ENCODE results near the gene ARHGAP30. TPM values are rescaled to one million over a fixed set of nuclear protein-coding genes. Genes with fewer than 3 reads are reported as not detected.
A peak's percentile ranks its signal among the peaks of the same experiment; 100 is the strongest.

Gene ARHGAP30
- total and polyA plus RNA-seq, 2 experiments from 2014 or later, result 0.21 TPM; not detected in 1

DNA sequence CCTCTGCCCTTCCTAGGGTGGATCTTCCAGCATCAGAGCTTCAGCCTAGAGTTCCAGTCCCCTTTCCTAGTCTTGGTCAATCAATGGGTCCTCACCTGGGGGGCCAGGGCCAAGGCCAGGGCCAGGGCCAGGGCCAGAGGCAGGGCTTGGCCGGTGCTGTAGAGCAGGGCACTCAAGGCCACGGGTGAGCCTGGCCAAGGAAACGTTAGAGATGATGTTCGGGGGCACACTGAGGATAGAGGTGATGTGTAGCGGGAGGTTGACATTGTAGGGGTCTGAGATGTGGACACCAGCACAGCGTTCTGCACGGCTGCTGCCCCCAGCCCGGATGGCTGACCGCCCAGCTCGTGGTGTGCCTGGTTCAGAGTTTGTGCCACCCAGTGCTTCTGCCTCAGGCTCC, 18.5 kb downstream of the ARHGAP30 start:
- TF ChIP-seq EZH2phosphoT487 (IDR thresholded peaks at IDR 0.05; ENCODE audit: insufficient read depth, low read depth), result no peak
- H3K9me3 ChIP-seq (ENCODE audit: low read depth), result no peaks in the 10 kb centered on the region
- H3K79me2 ChIP-seq (ENCODE audit: insufficient read depth), result no peaks in the 10 kb centered on the region
- H3K9me2 ChIP-seq (ENCODE audit: insufficient read depth), result no peaks in the 10 kb centered on the region
- no peaks in the 10 kb centered on the region for H3K27me3 ChIP-seq (replicated peaks; ENCODE audit: insufficient read depth)
- H3K4me2 ChIP-seq (ENCODE audit: unreplicated experiment), result no peak overlapping the region
- 0 out of 2 replicates have a peak, but pooled peaks cover 4% of the 10 kb centered on the region for H3F3A ChIP-seq (ENCODE audit: insufficient read depth)
- no peak overlapping the region for H3K4me3 ChIP-seq
- WGBS, 2 experiments (ENCODE audit: low coverage in 1 of 2, low lambda C conversion rate in 2 of 2, missing lambda C conversion rate in 2 of 2), result 77 to 81% methylated on average over 10 of the region's 10 CpGs
- in situ Hi-C loops (cut with MboI), result no loop called here
- H3K36me3 ChIP-seq (ENCODE audit: low read depth), result no peaks in the 10 kb centered on the region
- H4K20me1 ChIP-seq (ENCODE audit: insufficient read depth), result no peaks in the 10 kb centered on the region
- H3K27ac ChIP-seq, result no peak overlapping the region
- no peak overlapping the region for H2AFZ ChIP-seq
- no peak overlapping the region for H3K9ac ChIP-seq
- peaks cover 5% of the 10 kb centered on the region; the same call in 1 of the 2 replicates for H3K4me1 ChIP-seq (ENCODE audit: insufficient read depth)
- no peak for DNase-seq

DNA sequence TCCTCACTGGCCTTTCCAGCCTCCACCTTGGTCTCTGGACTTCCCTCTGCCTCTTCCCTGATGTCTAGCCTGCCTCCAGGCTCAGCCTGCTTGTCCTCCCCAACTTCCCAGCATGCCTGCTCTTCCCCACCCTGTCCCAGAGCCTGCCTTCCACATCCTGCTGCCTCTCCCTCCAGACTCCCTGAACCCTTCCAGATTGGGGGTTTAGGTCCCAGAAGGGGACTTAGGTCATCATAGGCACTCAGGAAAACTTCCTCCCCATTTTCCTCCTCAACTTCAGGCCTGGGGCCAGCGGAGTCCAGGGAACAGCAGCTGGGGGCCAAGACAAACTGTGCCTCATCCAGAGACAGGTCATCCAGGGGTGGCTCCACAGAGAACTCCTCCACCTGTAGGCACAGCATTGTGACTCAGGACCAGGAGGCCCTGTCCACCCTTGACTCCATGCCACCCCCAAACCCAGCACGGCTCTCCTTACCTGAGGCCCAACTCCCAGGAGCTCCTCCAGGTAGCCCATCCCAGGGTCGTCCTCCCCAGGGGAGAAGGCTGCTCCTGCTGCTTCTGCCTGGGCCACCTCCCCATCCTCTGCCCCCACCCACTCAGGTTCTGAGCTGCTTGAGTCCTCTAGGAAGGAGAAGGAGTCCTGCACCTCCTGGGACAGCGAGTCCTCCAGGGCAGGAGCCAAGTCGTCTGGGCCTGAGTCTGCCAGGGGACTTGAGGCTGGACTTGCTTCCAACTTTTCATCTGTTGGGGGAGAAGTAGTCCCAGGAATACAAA, 20.6 kb downstream of the ARHGAP30 start:
- no peaks in the 10 kb centered on the region for H3K9me2 ChIP-seq (ENCODE audit: insufficient read depth)
- no peak overlapping the region for H3K4me3 ChIP-seq
- H3K27ac ChIP-seq, result no peak overlapping the region
- WGBS, 2 experiments (ENCODE audit: low coverage in 1 of 2, low lambda C conversion rate in 2 of 2, missing lambda C conversion rate in 2 of 2), result 89% methylated on average over 5 of the region's 5 CpGs
- no peak overlapping the region for H2AFZ ChIP-seq
- peaks cover 16% of the 10 kb centered on the region; the same call in 1 of the 2 replicates for H3F3A ChIP-seq (ENCODE audit: insufficient read depth)
- no peak for DNase-seq
- no peaks in the 10 kb centered on the region for H3K36me3 ChIP-seq (ENCODE audit: low read depth)
- in situ Hi-C loops (cut with MboI), result loop anchor here (5.0 kb wide), 1 partner anchor 48 kb away; the partner anchor contains the start of gene KLHDC9
- H3K4me1 ChIP-seq (ENCODE audit: insufficient read depth), result peaks cover 9% of the 10 kb centered on the region
- TF ChIP-seq EZH2 (IDR thresholded peaks at IDR 0.05; ENCODE audit: insufficient read depth, poor library complexity, severe bottlenecking), result no peak
- no peaks in the 10 kb centered on the region for H4K20me1 ChIP-seq (ENCODE audit: insufficient read depth)
- no peaks in the 10 kb centered on the region for H3K9me3 ChIP-seq (ENCODE audit: low read depth)
- H3K27me3 ChIP-seq (replicated peaks; ENCODE audit: insufficient read depth), result no peaks in the 10 kb centered on the region
- no peak overlapping the region for H3K4me2 ChIP-seq (ENCODE audit: unreplicated experiment)
- H3K79me2 ChIP-seq (ENCODE audit: insufficient read depth), result peaks cover 10% of the 10 kb centered on the region
- no peak overlapping the region for H3K9ac ChIP-seq

DNA sequence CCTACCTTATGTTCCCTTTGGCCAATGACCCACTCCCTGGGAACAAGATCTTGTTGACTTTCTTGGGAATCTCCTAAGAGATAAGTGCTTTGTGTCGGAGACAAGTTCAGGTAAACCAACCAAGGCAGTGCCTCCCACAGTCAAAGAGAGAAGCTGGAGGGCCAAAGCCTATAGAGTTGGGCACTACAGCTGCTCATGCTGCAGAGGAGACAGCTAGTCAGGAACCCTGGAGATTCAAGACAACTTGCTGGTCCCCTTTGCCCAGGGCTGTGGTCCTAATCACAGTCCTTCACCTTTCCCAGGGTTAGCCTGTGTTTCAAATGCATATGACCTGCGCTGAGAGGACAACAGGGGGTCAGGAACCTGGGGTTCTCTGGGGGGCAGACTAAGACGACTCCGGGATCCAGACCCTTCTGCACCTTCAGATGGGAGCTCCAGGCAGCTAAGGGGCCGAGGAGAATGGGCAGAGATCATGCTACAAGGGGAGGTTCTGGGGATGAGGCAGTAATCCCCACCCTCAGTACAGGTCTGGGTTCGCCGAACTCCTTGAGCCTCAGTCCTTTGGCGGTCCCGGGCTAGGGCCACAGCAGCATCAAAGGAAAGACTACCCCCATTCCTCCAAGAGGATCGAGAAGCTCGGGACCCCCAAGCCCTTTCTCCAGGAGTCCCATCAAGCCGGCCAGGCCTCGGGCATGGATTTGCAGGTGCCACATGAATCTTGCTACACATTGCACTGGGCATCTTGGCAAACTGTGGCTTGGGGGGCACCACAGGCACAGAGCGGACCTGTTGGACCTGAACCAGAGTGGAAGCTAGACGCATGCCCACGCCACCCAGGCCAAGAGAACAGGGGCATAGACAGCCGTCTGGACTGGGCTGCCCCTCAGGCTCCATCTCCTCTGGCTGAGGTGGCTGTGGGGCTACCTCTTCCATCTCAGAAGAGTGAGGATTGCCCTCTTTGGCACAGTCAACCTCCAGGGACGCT, 22.0 kb downstream of the ARHGAP30 start:
- H3K4me2 ChIP-seq (ENCODE audit: unreplicated experiment), result no peak overlapping the region
- no peaks in the 10 kb centered on the region for H3K36me3 ChIP-seq (ENCODE audit: low read depth)
- in situ Hi-C loops (cut with MboI), result loop anchor here (5.0 kb wide), 1 partner anchor 50 kb away; the partner anchor contains the start of gene KLHDC9
- DNase-seq, result no peak
- H3K27me3 ChIP-seq (replicated peaks; ENCODE audit: insufficient read depth), result no peaks in the 10 kb centered on the region
- no peaks in the 10 kb centered on the region for H3K9me3 ChIP-seq (ENCODE audit: low read depth)
- WGBS, 2 experiments (ENCODE audit: low coverage in 1 of 2, low lambda C conversion rate in 2 of 2, missing lambda C conversion rate in 2 of 2), result 79 to 89% methylated on average over 14 to 18 of the region's 18 CpGs
- peaks cover 12% of the 10 kb centered on the region for H3K4me1 ChIP-seq (ENCODE audit: insufficient read depth)
- no peak overlapping the region for H3K27ac ChIP-seq
- H2AFZ ChIP-seq, result no peak overlapping the region
- peaks cover 24% of the 10 kb centered on the region for H3K79me2 ChIP-seq (ENCODE audit: insufficient read depth)
- H3K4me3 ChIP-seq, result no peak overlapping the region
- H3K9ac ChIP-seq, result no peak overlapping the region
- no peaks in the 10 kb centered on the region for H4K20me1 ChIP-seq (ENCODE audit: insufficient read depth)
- TF ChIP-seq EZH2phosphoT487 (IDR thresholded peaks at IDR 0.05; ENCODE audit: insufficient read depth, low read depth) (no peak), EZH2 (IDR thresholded peaks at IDR 0.05; ENCODE audit: insufficient read depth, poor library complexity, severe bottlenecking) (no peak)
- H3K9me2 ChIP-seq (ENCODE audit: insufficient read depth), result no peaks in the 10 kb centered on the region
- H3F3A ChIP-seq (ENCODE audit: insufficient read depth), result peaks cover 16% of the 10 kb centered on the region; the same call in 1 of the 2 replicates

DNA sequence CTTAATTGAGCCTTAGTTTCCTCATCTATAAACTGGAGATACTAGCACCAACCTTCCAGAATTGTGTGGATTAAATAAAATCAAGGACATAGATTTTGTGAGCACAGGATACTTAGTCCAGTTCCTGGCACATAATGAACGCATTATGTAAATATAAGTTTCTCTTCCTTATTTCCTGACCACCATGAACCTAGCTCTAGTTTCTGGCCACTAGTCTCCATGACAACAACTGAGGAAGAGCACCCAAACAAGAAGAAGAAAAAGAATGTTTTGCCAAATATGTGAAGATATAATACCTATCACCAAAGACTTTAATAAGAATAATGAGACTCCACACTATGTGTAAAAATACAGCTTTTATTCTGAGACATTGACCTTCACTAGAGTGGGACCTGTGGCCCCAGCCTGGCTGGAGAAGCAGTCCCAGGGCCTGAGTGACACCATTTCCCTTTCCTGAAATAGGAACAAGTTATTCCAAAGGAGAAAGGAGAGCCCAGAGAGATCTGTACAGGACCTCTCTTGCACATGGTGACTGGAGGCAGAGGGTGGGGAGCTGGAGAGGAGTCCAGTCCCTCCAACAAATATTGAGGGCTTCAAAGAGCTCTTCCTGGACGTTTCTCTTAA, 23.0 kb downstream of the ARHGAP30 start:
- in situ Hi-C loops (cut with MboI), result loop anchor here (5.0 kb wide), 1 partner anchor 51 kb away; the partner anchor contains the start of gene KLHDC9
- peak overlapping the region; percentile 91 for H3K4me3 ChIP-seq
- peaks cover 12% of the 10 kb centered on the region for H3K4me1 ChIP-seq (ENCODE audit: insufficient read depth)
- H3K9me2 ChIP-seq (ENCODE audit: insufficient read depth), result no peaks in the 10 kb centered on the region
- no peaks in the 10 kb centered on the region for H4K20me1 ChIP-seq (ENCODE audit: insufficient read depth)
- H3K27me3 ChIP-seq (replicated peaks; ENCODE audit: insufficient read depth), result no peaks in the 10 kb centered on the region
- H3K9ac ChIP-seq, result peak overlapping the region; percentile 92
- peak overlapping the region; percentile 83 for H3K4me2 ChIP-seq (ENCODE audit: unreplicated experiment)
- peaks cover 34% of the 10 kb centered on the region for H3K79me2 ChIP-seq (ENCODE audit: insufficient read depth)
- 36 to 49% methylated on average over 2 of the region's 2 CpGs for WGBS, 2 experiments (ENCODE audit: low coverage in 1 of 2, low lambda C conversion rate in 2 of 2, missing lambda C conversion rate in 2 of 2)
- TF ChIP-seq EZH2 (IDR thresholded peaks at IDR 0.05; ENCODE audit: insufficient read depth, poor library complexity, severe bottlenecking) (no peak), EZH2phosphoT487 (IDR thresholded peaks at IDR 0.05; ENCODE audit: insufficient read depth, low read depth) (no peak)
- peak overlapping the region; percentile 93 for H3K27ac ChIP-seq
- peaks cover 16% of the 10 kb centered on the region; the same call in 1 of the 2 replicates for H3F3A ChIP-seq (ENCODE audit: insufficient read depth)
- DNase-seq, result no peak
- H3K36me3 ChIP-seq (ENCODE audit: low read depth), result no peaks in the 10 kb centered on the region
- H3K9me3 ChIP-seq (ENCODE audit: low read depth), result no peaks in the 10 kb centered on the region
- H2AFZ ChIP-seq, result peak overlapping the region; percentile 91
